ENCODE results near the gene STXBP1. TPM values are rescaled to one million over a fixed set of nuclear protein-coding genes. Genes with fewer than 3 reads are reported as not detected.

STXBP1 gene
- total and polyA plus RNA-seq, 2 of the 8 experiments (the other 6 are each of a cell fraction or from before 2014, with no cell fraction given) = 11.5 to 60.9 TPM

- Histone ChIP-seq H4K5ac (ENCODE audit: insufficient read length, low read depth, low read length) (no peak overlapping the region), H3K23me2 (ENCODE audit: low read depth, low read length) (peaks cover 7% of the 10 kb centered on the region; the same call in 1 of the 2 replicates), H3K79me2 (ENCODE audit: control insufficient read depth in 1 of 2, insufficient read depth in 2 of 2, low read length in 2 of 2) (no peaks in the 10 kb centered on the region), H3K56ac (replicated peaks; ENCODE audit: insufficient read length, low read depth, low read length) (no peak overlapping the region), H3K27ac (ENCODE audit: low read depth, low read length) (no peak overlapping the region), H3K23ac (ENCODE audit: insufficient read length) (no peak overlapping the region), H3K4ac (replicated peaks; ENCODE audit: insufficient read length, low read depth, low read length) (no peak overlapping the region), H3K79me1 (ENCODE audit: low read depth, low read length) (no peaks in the 10 kb centered on the region; the same call in 1 of the 2 replicates), H2BK5ac (ENCODE audit: low read depth, low read length) (no peak overlapping the region), H2BK20ac (ENCODE audit: low read length) (no peak overlapping the region), H2BK15ac (ENCODE audit: low read length) (no peak overlapping the region), H2AK5ac (ENCODE audit: low read depth, low read length) (no peak overlapping the region), H3K14ac (ENCODE audit: insufficient read length) (no peak overlapping the region), H3K18ac (ENCODE audit: extremely low read depth, low read length) (peak overlapping the region; percentile 9; the same call in 1 of the 2 replicates), H3K9me3 (ENCODE audit: insufficient read depth in 2 of 2, low read depth in 1 of 2, low read length in 1 of 2) (no peaks in the 10 kb centered on the region), H2AFZ (ENCODE audit: low read length) (no peak overlapping the region), H4K8ac (ENCODE audit: extremely low read depth, insufficient read depth, low read length) (no peak overlapping the region), H3K4me1 (replicated peaks in 1 of 4; ENCODE audit: control insufficient read depth in 3 of 4, insufficient read depth in 4 of 4, low read length in 3 of 4) (peaks cover 0 to 30% (median 23%) of the 10 kb centered on the region in 4 experiments; a peak in 6 of 7 replicates), H3K9ac (replicated peaks in 1 of 4; ENCODE audit: extremely low read depth in 1 of 4, low read depth in 3 of 4, low read length in 3 of 4) (no peak overlapping the region), H2BK120ac (replicated peaks; ENCODE audit: low read depth, low read length) (no peak overlapping the region), H3K4me3 (ENCODE audit: extremely low read depth in 1 of 4, insufficient read depth in 2 of 4, low read depth in 3 of 4, low read length in 4 of 4) (no peak overlapping the region), H4K20me1 (replicated peaks in 1 of 2; ENCODE audit: control insufficient read depth in 1 of 2, insufficient read depth in 2 of 2, low read length in 2 of 2) (peaks cover 0 to 3% of the 10 kb centered on the region in 2 experiments), H3K27me3 (replicated peaks in 1 of 4; ENCODE audit: control insufficient read depth in 3 of 4, extremely low read depth in 1 of 4, insufficient read depth in 3 of 4, low read length in 3 of 4) (0 out of 7 replicates have a peak, but pooled peaks cover 0 to 2% (median 0%) of the 10 kb centered on the region in 4 experiments), H4K91ac (replicated peaks; ENCODE audit: insufficient read length, low read length) (no peak overlapping the region), H3K4me2 (ENCODE audit: insufficient read depth in 1 of 2, low read depth in 2 of 2, low read length in 2 of 2) (no peak overlapping the region), H3K36me3 (ENCODE audit: control insufficient read depth in 2 of 4, insufficient read depth in 4 of 4, low read length in 3 of 4) (no peaks in the 10 kb centered on the region), H2BK12ac (ENCODE audit: low read depth, low read length) (no peak overlapping the region)
- WGBS, 2 experiments (ENCODE audit: extremely low coverage in 1 of 2, insufficient coverage in 1 of 2, insufficient read length in 1 of 2, insufficient replicate concordance in 2 of 2, low coverage in 1 of 2, low lambda C conversion rate in 2 of 2, missing lambda C conversion rate in 1 of 2) = 90% methylated on average over 10 of the region's 10 CpGs; no CpG with 5 or more reads in 1 of the 2 experiments
- FAIRE-seq = no peak
- CTCF ChIA-PET (ENCODE audit: partially characterized antibody) = interaction anchor here (1.3 to 3.9 kb wide), 4 partner anchors 23 to 211 kb away, joined by 3 to 23 read pairs (median 4); partner anchors contain the start of genes CDK9 and TOR2A
- POLR2A ChIA-PET (ENCODE audit: partially characterized antibody) = interaction anchor here (2.6 kb wide), 1 partner anchor 12 kb away, joined by 7 read pairs; no protein-coding TSS in a partner anchor
- no peak for DNase-seq (ENCODE audit: low read depth in 1 of 2, low spot score in 2 of 2)
- no peak for TF ChIP-seq PHF8 (conservative IDR thresholded peaks at IDR 0.05; ENCODE audit: low read depth, low read length)
- no peak for TF ChIP-seq GABPA (IDR thresholded peaks at IDR 0.05; ENCODE audit: borderline replicate concordance, insufficient read depth, low read length)
- TF ChIP-seq YY1 (IDR thresholded peaks at IDR 0.05; ENCODE audit: low read depth, low read length) = no peak
- no peak for TF ChIP-seq SP1 (IDR thresholded peaks at IDR 0.05; ENCODE audit: low read depth, low read length)
- TF ChIP-seq KDM4A (IDR thresholded peaks at IDR 0.05; ENCODE audit: low read depth, low read length, severe bottlenecking) = no peak
- TF ChIP-seq SIRT6 (IDR thresholded peaks at IDR 0.05; ENCODE audit: low read length) = no peak
- TF ChIP-seq TAF1 (IDR thresholded peaks at IDR 0.05; ENCODE audit: low read depth, low read length) = no peak
- no peak for TF ChIP-seq EGR1 (IDR thresholded peaks at IDR 0.05; ENCODE audit: borderline replicate concordance, low read depth, low read length)
- TF ChIP-seq BRCA1 (IDR thresholded peaks at IDR 0.05; ENCODE audit: low read depth, low read length) = no peak
- no peak for TF ChIP-seq RAD21 (IDR thresholded peaks at IDR 0.05 in 1 of 2, conservative IDR thresholded peaks at IDR 0.05 in 1 of 2; ENCODE audit: low read depth in 2 of 2, low read length in 2 of 2)
- no peak for TF ChIP-seq ATF2 (IDR thresholded peaks at IDR 0.05; ENCODE audit: low read length)
- no peak for TF ChIP-seq CREB1 (IDR thresholded peaks at IDR 0.05)
These were observed 98.2 kb downstream of the STXBP1 start for GRCh38 chr9:127710204-127710783.
